ENCODE measurements around the gene RDH13.

DNA sequence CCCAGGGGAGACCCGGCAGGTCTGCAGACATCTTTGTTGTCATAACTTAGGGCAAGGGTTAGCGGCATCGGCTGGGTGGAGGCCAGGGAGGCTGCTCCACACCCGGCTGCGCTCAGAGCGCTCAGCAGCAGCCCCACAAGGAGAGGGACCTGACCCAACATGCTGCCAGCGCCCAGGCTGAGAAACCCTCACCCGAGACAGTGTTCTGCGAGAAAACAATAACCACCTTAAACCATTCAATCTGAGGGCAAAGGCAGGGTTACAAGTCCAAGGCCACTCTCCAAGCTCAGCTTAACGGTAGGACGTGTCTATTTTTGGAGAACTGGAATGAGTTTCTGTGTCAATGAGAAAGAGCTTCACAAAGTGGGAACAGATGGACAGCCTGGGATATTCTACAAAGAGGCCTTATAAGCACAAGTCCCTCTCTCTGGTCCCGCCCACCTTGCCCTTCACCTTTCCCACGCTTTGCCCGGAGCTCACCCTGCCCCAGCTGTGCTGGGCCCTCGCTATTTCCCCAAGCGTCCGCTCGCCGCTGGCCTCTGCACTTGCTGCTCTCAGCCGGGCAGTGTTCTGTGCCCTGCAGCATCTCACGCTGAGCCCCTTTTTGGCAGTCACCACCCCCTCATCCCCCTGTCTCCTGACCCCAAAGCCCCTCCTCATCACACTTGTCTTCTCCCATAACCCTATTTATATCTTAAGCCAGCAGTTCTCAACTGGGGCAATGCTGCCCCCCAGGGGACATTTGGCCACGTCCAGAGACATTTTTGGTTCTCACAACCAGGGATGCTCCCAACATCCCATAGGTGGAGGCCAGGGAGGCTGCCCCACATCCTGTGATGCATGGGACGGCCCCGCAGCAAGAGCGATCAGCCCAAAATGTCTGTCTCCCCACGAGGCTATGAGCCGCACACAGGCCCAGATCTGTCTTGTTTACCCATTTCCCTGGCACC is 36.9 kb upstream of the RDH13 start:
- TF ChIP-seq, protein P1, sequence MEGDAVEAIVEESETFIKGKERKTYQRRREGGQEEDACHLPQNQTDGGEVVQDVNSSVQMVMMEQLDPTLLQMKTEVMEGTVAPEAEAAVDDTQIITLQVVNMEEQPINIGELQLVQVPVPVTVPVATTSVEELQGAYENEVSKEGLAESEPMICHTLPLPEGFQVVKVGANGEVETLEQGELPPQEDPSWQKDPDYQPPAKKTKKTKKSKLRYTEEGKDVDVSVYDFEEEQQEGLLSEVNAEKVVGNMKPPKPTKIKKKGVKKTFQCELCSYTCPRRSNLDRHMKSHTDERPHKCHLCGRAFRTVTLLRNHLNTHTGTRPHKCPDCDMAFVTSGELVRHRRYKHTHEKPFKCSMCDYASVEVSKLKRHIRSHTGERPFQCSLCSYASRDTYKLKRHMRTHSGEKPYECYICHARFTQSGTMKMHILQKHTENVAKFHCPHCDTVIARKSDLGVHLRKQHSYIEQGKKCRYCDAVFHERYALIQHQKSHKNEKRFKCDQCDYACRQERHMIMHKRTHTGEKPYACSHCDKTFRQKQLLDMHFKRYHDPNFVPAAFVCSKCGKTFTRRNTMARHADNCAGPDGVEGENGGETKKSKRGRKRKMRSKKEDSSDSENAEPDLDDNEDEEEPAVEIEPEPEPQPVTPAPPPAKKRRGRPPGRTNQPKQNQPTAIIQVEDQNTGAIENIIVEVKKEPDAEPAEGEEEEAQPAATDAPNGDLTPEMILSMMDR (conservative IDR thresholded peaks at IDR 0.05; ENCODE audit: low read length) = peak; percentile 40
- TF ChIP-seq EZH2phosphoT487 (IDR thresholded peaks at IDR 0.05; ENCODE audit: borderline replicate concordance) = no peak
